ENCODE results near the gene LENG9. TPM values are rescaled to one million over a fixed set of nuclear protein-coding genes. Genes with fewer than 3 reads are reported as not detected.

Gene LENG9
- total RNA-seq, 2 donors from 2014 or later, result 2.5 to 3.5 TPM

DNA sequence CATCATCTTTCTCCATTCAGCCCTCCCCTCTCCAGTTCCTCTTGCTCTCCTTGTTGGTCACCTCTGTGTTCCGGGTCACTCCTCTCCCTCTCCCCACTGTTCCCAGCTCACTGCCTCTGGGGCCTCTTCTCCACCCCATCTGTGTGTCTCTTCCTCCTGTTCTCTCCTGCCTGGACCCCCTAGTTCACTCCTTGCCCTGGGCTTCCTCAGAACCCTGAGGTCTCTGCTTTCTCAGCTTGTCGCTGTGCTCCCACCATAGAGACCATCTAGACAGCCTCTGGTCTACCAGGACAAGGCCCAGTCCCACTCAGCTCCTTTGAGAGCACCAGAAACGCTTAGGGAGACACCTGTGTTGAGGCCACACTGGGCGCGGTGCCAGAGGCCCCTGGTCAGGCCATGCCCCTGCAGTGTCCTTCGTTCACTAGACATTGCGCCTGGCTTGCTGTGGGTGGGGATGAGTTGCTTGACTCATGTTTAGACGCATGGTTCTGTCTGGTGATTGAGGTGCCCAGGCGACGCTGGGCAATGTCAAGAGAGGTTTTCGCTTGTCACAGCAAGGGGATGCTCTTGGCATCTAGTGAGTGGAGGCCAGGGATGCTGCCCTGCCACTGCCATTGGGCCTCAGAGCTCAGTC is 4.8 kb downstream of the LENG9 start:
- Mint-ChIP-seq H3K4me3 (no peak overlapping the region), H3K27me3 (ENCODE audit: insufficient read depth) (no peaks in the 10 kb centered on the region), H3K27ac (no peak overlapping the region), H3K9me3 (no peaks in the 10 kb centered on the region), H3K36me3 (ENCODE audit: low read depth) (peaks cover 65% of the 10 kb centered on the region), H3K4me1 (no peaks in the 10 kb centered on the region)
- Histone ChIP-seq H3K4me1 (ENCODE audit: control insufficient read depth, insufficient read depth, low read length) (no peaks in the 10 kb centered on the region), H3K4me3 (ENCODE audit: low read length) (no peak overlapping the region), H3K9me3 (ENCODE audit: control insufficient read depth, low read length) (no peaks in the 10 kb centered on the region), H3K36me3 (ENCODE audit: control insufficient read depth, insufficient read depth, low read length) (peaks cover 71% of the 10 kb centered on the region), H3K27ac (ENCODE audit: low read depth, low read length) (no peak overlapping the region), H3K27me3 (ENCODE audit: control insufficient read depth, insufficient read depth, low read length, poor library complexity, severe bottlenecking) (no peaks in the 10 kb centered on the region), H3K9ac (ENCODE audit: extremely low read depth, low read length, poor library complexity, severe bottlenecking) (no peak overlapping the region)
- no peak for DNase-seq
- TF ChIP-seq, protein P1, sequence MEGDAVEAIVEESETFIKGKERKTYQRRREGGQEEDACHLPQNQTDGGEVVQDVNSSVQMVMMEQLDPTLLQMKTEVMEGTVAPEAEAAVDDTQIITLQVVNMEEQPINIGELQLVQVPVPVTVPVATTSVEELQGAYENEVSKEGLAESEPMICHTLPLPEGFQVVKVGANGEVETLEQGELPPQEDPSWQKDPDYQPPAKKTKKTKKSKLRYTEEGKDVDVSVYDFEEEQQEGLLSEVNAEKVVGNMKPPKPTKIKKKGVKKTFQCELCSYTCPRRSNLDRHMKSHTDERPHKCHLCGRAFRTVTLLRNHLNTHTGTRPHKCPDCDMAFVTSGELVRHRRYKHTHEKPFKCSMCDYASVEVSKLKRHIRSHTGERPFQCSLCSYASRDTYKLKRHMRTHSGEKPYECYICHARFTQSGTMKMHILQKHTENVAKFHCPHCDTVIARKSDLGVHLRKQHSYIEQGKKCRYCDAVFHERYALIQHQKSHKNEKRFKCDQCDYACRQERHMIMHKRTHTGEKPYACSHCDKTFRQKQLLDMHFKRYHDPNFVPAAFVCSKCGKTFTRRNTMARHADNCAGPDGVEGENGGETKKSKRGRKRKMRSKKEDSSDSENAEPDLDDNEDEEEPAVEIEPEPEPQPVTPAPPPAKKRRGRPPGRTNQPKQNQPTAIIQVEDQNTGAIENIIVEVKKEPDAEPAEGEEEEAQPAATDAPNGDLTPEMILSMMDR (conservative IDR thresholded peaks at IDR 0.05), result no peak
- WGBS, 2 experiments (ENCODE audit: insufficient coverage in 1 of 2, insufficient read length in 1 of 2), result 95 to 96% methylated on average over 9 to 11 of the region's 11 CpGs

DNA sequence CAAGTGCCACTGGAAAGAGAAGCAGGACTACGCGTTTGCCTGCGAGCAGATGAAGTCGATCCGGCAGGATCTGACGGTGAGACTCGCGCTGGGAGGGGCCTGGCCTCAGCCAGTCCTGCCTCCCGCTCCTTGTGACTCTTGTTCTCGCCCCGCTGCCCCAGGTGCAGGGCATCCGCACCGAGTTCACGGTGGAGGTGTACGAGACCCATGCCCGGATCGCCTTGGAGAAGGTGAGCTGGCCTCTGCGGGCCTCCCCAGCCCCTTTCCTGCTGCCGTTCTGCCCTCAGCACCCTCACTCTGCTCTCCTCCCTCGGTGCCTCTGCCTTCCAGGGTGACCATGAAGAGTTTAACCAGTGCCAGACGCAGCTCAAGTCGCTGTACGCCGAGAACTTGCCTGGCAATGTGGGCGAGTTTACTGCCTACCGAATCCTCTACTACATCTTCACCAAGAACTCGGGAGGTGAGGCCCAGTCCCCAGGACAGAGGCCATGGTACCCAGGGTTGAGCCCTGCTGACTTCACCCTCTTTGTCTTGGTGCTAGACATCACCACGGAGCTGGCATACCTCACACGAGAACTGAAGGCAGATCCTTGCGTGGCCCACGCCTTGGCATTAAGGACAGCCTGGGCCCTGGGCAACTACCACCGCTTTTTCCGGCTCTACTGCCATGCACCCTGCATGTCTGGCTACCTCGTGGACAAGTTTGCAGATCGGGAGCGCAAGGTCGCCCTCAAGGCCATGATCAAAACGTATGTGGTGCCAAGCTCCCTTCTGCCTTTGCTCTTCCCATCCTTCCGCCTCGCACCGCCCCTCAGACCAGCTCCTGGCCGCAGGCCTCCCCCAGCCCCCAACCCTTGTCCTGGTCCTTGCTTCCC is 5.6 kb downstream of the LENG9 start:
- H3K27me3 ChIP-seq (ENCODE audit: control insufficient read depth, insufficient read depth, low read length, poor library complexity, severe bottlenecking), result no peaks in the 10 kb centered on the region
- no peaks in the 10 kb centered on the region for H3K9me3 ChIP-seq (ENCODE audit: control insufficient read depth, low read length)
- no peak for DNase-seq
- no peaks in the 10 kb centered on the region for H3K27me3 Mint-ChIP-seq (ENCODE audit: insufficient read depth)
- no peaks in the 10 kb centered on the region for H3K4me1 Mint-ChIP-seq
- H3K9me3 Mint-ChIP-seq, result no peaks in the 10 kb centered on the region
- no peak overlapping the region for H3K27ac Mint-ChIP-seq
- no peak overlapping the region for H3K4me3 Mint-ChIP-seq
- no peak overlapping the region for H3K27ac ChIP-seq (ENCODE audit: low read depth, low read length)
- peaks cover 72% of the 10 kb centered on the region for H3K36me3 Mint-ChIP-seq (ENCODE audit: low read depth)
- 93 to 97% methylated on average over 26 to 42 of the region's 42 CpGs for WGBS, 2 experiments (ENCODE audit: insufficient coverage in 1 of 2, insufficient read length in 1 of 2)
- no peak overlapping the region for H3K4me3 ChIP-seq (ENCODE audit: low read length)
- peaks cover 79% of the 10 kb centered on the region for H3K36me3 ChIP-seq (ENCODE audit: control insufficient read depth, insufficient read depth, low read length)
- no peak overlapping the region for H3K9ac ChIP-seq (ENCODE audit: extremely low read depth, low read length, poor library complexity, severe bottlenecking)
- no peaks in the 10 kb centered on the region for H3K4me1 ChIP-seq (ENCODE audit: control insufficient read depth, insufficient read depth, low read length)
- TF ChIP-seq, protein P1 (conservative IDR thresholded peaks at IDR 0.05), result no peak

DNA sequence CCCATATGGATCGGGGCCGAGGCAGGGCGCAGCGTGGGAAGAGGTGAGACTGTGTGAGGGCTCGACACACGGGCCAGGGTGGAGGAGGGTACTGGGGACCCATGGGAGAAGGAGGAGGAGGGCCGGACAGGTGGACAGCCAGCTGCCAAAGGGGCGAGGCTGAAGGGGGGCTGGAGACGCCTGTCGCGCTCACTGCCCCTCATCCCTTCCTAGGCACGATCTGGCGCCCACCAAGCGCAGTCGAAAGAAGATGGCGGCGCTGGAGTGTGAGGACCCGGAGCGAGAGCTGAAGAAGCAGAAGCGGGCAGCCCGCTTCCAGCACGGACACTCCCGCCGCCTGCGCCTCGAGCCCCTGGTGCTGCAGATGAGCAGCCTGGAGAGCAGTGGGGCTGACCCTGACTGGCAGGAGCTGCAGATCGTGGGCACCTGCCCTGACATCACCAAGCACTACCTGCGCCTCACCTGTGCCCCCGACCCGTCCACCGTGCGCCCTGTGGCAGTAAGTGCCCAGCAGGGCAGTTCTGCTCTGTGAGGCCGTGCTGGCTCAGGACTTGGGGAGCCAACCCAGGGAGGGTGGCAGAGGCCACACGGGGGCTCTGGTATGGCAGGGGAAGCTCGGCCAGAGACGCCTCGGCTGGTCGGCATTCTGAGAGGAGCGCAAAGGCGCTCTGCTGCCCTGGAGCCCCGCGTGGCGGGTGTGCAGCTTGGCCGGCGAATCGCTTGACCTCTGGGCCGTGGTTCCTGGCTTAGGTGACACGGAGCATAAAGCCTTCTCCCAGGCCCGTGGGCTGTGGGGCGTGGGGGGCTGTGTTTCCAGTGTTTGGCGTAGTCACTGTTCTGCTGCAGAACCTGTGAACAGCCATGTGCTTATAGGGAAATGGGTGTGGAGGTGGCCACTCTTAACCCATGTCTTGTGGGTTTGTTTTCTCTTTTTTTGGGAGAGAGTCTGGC is 6.9 kb downstream of the LENG9 start:
- no peak for DNase-seq
- Mint-ChIP-seq H3K27me3 (ENCODE audit: insufficient read depth) (no peaks in the 10 kb centered on the region), H3K9me3 (no peaks in the 10 kb centered on the region), H3K27ac (no peak overlapping the region), H3K4me1 (peaks cover under 1% of the 10 kb centered on the region), H3K36me3 (ENCODE audit: low read depth) (peaks cover 80% of the 10 kb centered on the region), H3K4me3 (no peak overlapping the region)
- no peaks in the 10 kb centered on the region for H3K27me3 ChIP-seq (ENCODE audit: control insufficient read depth, insufficient read depth, low read length, poor library complexity, severe bottlenecking)
- H3K36me3 ChIP-seq (ENCODE audit: control insufficient read depth, insufficient read depth, low read length), result peaks cover 83% of the 10 kb centered on the region
- 96 to 97% methylated on average over 40 to 51 of the region's 51 CpGs for WGBS, 2 experiments (ENCODE audit: insufficient coverage in 1 of 2, insufficient read length in 1 of 2)
- TF ChIP-seq, protein P1 (conservative IDR thresholded peaks at IDR 0.05), result no peak
- no peaks in the 10 kb centered on the region for H3K9me3 ChIP-seq (ENCODE audit: control insufficient read depth, low read length)
- no peak overlapping the region for H3K27ac ChIP-seq (ENCODE audit: low read depth, low read length)
- no peak overlapping the region for H3K9ac ChIP-seq (ENCODE audit: extremely low read depth, low read length, poor library complexity, severe bottlenecking)
- H3K4me3 ChIP-seq (ENCODE audit: low read length), result no peak overlapping the region
- H3K4me1 ChIP-seq (ENCODE audit: control insufficient read depth, insufficient read depth, low read length), result no peaks in the 10 kb centered on the region
